SW480 (cell line): ENCODE data around the gene CDK19.

ENCODE experiments used
- DNase-seq: peaks from one replicate; pipeline ENCODE4 v3.0.0-alpha.2; 2016; ENCODE audit warnings: low spot score

The CDK19 gene

GRCh38 chr6:110703010-110703905, 112.0 kb downstream of the CDK19 start:
- no peak for DNase-seq

GRCh38 chr6:110699780-110700179, 115.5 kb downstream of the CDK19 start:
- no peak for DNase-seq

GRCh38 chr6:110693994-110694393, 121.3 kb downstream of the CDK19 start:
- no peak for DNase-seq

GRCh38 chr6:110693296-110693695, 122.0 kb downstream of the CDK19 start:
- no peak for DNase-seq

GRCh38 chr6:110690916-110691315, 124.4 kb downstream of the CDK19 start:
- no peak for DNase-seq

GRCh38 chr6:110690106-110690654, 125.1 kb downstream of the CDK19 start:
- no peak for DNase-seq

GRCh38 chr6:110689275-110689935, 125.9 kb downstream of the CDK19 start:
- no peak for DNase-seq

- DNase-seq, result no peak
These were observed 126.5 kb downstream of the CDK19 start for GRCh38 chr6:110688661-110689268.

DNA sequence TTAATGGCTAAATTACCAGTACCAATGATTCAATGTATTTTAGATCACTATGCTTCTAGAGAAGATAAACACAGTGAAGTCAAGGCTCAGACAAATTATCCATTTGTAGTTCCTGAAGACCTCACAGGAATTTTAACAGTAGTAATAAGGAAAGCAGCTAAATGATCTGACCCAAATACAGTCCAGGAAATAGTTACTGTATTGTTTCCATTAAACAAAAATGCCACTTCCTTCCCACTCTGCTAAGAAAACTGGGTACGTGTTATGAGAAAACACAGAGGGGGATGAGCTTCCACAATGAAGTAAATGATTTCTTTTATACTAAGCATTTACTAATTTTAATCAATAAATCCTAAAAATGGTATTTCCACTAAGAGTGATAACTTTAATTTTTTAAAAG, 127.9 kb downstream of the CDK19 start:
- no peak for DNase-seq

DNA sequence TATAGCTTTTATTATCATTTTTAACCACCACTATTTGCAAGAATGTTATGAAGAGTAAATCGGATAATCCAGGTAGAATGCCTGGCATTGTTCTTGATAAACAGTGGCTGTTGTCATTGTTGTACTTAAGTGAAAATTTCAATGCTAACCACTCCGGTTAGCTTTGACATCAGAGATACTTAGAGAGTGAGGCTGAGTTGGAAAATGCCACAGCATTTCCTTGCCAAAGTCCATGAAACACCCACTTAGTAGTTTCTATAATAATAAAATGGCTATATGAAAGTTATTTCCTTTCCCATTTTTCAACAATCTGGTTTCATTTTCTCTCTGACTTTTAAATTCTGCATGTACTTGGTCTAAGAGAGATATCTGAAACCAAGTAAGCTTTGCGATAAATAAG, 132.0 kb downstream of the CDK19 start:
- DNase-seq, result no peak

DNA sequence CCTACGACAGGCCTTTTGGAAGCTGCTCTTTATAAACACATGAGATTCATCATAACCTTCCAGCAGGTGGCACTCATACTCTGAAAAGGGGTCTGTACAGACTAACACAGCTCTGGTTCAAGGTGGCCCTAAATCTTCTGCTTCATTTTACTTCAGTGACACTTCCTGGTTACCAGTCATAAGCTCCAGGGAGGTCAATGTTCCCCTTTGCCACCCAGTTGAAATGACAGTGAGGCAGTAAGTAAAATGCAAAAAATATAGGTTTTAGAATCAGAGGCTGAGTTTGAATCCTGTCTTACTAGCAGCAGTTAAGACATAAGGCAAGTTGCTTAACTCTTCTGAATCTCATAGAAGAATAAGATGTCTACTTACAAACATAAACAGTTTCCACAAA, 132.8 kb downstream of the CDK19 start:
- DNase-seq, result peak; percentile 80

GRCh38 chr6:110681543-110682459, 133.5 kb downstream of the CDK19 start:
- DNase-seq, result no peak

- no peak for DNase-seq
These were observed 138.9 kb downstream of the CDK19 start for GRCh38 chr6:110676396-110676795.

GRCh38 chr6:110674096-110674495, 141.2 kb downstream of the CDK19 start:
- no peak for DNase-seq

DNA sequence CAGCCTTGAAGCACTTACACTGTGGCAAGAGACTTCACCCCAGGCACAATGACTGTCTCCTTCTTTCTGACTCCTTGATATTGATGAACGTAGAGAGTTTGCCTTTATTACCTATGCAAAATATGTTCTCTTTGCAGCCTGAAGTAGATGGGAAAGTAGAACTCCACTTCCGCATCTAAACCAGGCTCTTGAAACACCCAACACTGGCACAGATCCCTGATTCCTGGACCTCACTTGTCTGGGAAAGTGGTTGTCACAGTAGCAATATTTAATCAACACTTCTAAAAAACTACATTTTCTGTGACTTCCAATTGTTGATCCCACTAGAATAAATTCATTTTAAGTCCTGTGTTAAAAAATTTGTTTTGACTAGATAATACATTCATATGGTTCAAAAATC, 143.1 kb downstream of the CDK19 start:
- DNase-seq, result no peak

GRCh38 chr6:110671447-110671846, 143.8 kb downstream of the CDK19 start:
- DNase-seq, result no peak

DNA sequence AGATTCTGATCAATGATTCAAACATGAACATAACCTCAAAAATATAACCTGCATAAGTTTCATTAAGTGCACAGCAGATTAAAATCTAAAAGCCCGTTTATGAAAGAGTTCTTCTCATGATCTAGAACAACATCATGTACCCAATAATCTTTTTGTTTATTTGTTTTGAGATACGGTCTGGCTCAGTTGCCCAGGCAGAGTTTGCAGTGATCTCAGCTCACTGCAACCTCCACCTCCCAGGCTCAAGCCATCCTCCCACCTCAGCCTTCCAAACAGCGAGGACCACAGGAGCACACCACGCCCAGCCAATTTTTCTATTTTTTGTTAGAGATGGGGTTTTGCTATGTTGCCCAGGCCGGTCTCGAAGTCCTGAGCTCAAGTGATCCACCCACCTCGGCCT, 149.7 kb downstream of the CDK19 start:
- no peak for DNase-seq

DNA sequence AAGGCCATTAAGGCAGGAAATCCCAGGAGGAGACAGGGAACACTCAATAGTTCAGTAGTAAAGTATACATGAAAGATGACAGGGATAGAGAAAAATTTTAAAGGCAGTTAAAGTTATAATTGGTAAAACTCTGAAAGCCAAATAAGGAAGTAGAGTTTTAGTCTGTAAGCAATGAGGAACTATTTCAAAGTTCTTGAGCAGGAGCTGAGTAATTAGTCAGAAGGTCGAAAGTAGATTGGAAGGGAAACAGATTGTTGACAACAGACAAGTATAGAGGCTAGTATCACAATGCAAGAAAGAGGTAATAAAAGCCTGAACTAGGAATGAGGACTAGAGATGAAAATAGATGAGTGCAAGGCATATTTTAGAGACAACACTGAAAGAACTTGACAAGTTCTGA, 150.3 kb downstream of the CDK19 start:
- DNase-seq, result no peak

GRCh38 chr6:110662490-110663211, 152.6 kb downstream of the CDK19 start:
- DNase-seq, result no peak

DNA sequence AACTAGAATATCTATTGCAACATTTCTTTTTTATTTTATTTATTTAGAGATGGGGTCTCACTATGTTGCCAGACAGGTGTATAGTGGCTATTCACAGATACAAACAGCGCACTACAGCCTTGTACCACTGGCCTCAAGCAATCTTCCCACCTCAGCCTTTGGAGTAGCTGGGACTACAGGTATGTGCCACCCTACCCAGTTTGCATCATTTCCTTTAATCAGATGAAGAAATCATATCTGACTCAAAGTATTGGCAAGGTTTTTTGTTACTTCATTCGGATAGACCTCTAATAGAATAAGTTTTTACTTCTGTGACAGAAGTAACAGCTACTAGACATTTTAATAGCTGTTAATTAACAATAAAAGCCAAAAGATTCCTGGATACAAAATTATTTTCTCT, 153.9 kb downstream of the CDK19 start:
- DNase-seq, result no peak

DNA sequence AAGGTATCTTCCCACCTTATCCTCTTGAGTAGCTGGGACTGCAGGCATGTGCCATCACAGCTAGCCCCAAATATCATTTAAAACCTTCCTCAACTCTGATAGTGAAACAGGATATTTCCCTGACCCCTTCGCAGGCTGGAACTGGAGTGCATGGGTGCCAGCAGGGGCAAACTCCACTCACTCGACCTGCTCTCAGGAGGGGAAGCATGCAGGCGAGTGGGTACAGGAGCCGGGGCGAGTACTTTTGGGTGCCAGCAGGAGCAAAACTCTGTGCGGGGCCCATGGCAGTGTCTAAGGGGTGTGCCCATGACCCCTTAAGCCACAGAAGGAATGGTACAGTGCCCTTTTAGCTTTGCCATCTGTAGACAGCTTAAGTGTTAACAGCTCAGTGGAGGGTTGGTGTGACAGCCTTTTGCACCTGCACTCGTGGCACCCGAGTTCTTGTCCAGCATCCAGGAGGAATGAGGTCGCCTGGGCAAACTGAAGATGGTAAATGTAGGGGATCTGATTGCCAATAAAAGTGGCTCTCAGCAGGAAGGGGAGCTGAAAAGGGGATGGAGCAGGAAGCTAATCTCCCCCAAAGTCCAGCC, 155.1 kb downstream of the CDK19 start:
- DNase-seq, result no peak
